H7 (cell line): Measurements from ENCODE around the gene THUMPD1. TPM values are rescaled to one million over a fixed set of nuclear protein-coding genes. Genes with fewer than 3 reads are reported as not detected.
"Not testable (repeated sequence)": the region's sequence is repeated elsewhere in the genome, so short reads cannot be mapped to it uniquely, and the experiment has no call there.

Source experiments
- DNase-seq: peaks from one replicate; pipeline ENCODE4 v3.0.0; 2012
- H3K27me3 ChIP-seq: 2 replicates; pipeline ENCODE4 v1.6.0; 2011; ENCODE audit warnings: mild to moderate bottlenecking, low read length; ENCODE audit not compliant: control insufficient read depth, insufficient read depth
- H3K36me3 ChIP-seq: replicated peaks from 2 replicates; pipeline ENCODE4 v1.5.1; 2011; ENCODE audit warnings: low read length; ENCODE audit not compliant: control insufficient read depth, insufficient read depth
- H3K4me3 ChIP-seq: 2 replicates; pipeline ENCODE4 v1.5.1; 2011; ENCODE audit warnings: low read depth, mild to moderate bottlenecking, control low read depth, low read length, moderate library complexity; ENCODE audit not compliant: insufficient read depth
- total RNA-seq: library from RNA; depleted of rRNA; stranded (reverse); fragments of >200 nt; shearing (Covaris generic); gene quantifications from 2 replicates; pipeline ENCODE4 v1.2.3, GENCODE V29; 2014

Gene THUMPD1
- total RNA-seq, 1 experiment from 2014 or later = 62.0 TPM

DNA sequence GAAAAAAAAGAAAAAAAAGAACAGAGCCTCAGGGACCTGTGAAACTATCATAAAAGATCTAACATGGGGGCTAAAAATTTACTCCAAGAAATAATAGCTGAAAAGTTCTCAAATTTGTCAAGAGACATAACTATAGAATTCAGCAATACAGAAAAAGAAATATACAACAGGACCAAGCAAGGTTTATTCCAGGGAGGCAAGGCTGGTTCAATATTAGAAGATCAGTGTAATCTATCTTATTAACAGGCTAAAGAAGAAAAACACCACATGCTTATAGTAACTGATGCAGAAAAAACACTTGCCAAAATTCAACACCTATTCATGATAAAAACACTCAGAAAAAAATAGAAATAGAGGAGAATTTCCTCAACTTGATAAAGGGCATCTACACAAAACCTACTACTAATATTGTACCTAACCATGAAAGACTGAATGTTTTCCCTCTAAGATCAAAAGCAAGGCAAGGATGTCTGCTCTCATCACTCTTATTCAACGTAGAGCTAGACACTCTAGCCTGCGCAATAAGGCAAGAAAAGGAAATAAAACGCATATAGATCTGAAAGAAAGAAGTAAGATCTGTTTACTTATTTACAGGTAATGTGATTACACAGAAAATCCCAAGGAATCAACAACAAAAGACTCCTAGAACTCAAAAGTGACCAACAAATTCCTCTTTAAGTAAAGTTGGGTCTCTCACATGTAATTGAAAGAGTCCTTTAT is 20.9 kb upstream of the THUMPD1 start:
- Histone ChIP-seq H3K4me3 (no peak overlapping the region), H3K27me3 (no peaks in the 10 kb centered on the region), H3K36me3 (no peaks in the 10 kb centered on the region)
- no peak for DNase-seq

DNA sequence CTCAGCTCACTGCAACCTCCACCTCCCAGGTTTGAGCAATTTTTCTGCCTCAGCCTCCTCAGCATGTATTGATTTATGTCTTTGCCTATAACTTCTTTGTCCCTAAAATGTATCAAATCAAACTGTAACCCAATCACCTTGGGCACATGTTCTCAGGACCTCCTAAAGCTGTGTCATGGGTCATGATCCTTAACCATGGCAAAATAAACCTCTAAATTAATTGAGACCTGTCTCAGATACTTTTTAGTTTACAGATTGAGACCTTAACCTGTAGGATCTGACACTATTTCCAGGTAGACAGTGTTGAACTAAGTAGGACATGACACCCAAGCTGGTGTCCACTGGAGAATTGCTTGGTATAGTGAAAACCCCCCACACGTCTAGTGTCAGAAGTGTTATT is 19.6 kb upstream of the THUMPD1 start:
- Histone ChIP-seq H3K27me3 (no peaks in the 10 kb centered on the region), H3K4me3 (no peak overlapping the region), H3K36me3 (no peaks in the 10 kb centered on the region)
- no peak for DNase-seq

DNA sequence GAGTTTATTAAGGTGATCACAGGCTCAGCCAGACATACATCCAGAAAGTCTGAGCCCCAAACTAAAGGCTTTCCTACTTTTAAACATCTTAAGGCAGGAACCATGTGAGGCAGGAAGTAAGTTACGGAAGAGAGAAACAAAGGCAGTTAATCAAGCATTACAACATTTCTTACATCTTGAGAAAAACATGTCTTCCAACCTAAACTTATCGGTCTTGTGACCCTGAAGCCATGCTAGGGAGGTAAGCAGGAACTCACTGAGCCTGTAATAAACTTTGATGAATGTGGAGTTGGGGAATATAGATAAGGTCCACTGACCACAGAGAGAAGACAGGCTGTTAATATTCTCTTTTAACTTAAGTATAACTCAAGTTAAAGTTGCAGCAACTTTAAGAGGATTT is 18.7 kb upstream of the THUMPD1 start:
- Histone ChIP-seq H3K27me3 (no peaks in the 10 kb centered on the region), H3K4me3 (no peak overlapping the region), H3K36me3 (no peaks in the 10 kb centered on the region)
- no peak for DNase-seq

DNA sequence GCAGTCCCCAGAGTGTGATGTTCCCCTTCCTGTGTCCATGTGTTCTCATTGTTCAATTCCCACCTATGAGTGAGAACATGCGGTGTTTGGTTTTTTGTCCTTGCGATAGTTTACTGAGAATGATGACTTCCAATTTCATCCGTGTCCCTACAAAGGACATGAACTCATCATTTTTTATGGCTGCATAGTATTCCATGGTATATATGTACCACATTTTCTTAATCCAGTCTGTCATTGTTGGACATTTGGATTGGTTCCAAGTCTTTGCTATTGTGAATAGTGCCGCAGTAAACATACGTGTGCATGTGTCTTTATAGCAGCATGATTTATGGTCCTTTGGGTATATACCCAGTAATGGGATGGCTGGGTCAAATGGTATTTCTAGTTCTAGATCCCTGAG is 14.2 kb upstream of the THUMPD1 start:
- not testable (repeated sequence) for H3K4me3 ChIP-seq, H3K36me3 ChIP-seq, H3K27me3 ChIP-seq, DNase-seq

DNA sequence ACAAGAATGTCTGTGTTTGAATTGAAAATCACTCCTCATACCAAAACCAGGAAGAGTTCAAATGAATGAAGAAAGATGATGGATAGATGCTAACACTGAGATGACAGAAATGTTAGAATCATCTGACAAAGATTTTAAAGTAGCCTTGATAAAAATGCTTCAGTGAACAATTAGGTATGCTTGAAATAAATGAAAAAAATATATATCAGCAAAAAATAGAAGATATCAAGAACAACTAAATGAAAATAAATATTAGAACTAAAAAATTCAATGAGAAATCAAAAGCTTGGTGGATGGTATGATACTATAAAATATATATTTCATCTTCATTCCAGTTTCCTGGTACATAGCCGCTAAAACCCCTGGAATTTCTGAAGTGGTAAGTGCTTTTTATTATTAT is 13.6 kb upstream of the THUMPD1 start:
- no peaks in the 10 kb centered on the region for H3K36me3 ChIP-seq
- H3K4me3 ChIP-seq = no peak overlapping the region
- DNase-seq = no peak

DNA sequence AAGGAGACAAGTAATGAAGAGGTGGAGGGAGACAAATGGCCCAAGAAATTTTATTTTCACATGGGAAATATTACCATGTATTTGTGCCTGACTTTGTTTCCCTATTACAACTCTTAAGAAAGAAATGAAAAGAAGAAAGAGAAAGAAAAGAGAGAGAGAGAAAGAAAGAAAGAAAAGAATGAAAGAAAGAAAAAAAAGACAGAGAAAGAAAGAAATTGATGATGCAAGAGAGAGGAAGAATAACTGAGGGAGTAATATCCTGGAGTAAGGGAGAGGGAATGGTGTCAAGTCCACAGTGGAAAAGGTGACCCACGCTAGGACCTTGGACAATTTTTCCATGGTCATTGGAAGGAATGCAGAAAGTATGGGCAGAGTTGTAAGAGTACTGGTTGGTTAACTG is 12.1 kb upstream of the THUMPD1 start:
- DNase-seq = no peak
- Histone ChIP-seq H3K27me3 (no peaks in the 10 kb centered on the region), H3K4me3 (no peak overlapping the region), H3K36me3 (no peaks in the 10 kb centered on the region)

More for the DNA sequence above, 13.6 kb upstream of the THUMPD1 start:
- no peaks in the 10 kb centered on the region for H3K27me3 ChIP-seq

DNA sequence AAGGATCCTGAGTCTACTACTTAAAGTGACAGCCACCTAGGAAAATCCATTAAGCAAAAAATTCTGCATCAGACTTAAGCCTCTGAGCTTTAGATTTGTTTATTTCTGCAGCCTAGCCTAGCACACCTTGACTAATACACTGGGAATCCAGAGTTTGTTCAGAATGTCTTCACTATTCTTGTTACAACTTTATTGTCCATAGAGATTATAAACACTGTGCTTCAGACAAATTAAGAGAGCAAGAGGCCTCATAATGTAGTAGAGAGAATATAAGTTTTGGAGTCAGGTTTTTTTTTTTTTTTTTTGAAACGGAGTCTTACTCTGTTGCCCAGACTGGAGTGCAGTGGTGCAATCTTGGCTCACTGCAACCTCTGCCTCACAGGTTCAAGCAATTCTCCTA is 8.9 kb upstream of the THUMPD1 start:
- Histone ChIP-seq H3K27me3 (no peaks in the 10 kb centered on the region), H3K36me3 (no peaks in the 10 kb centered on the region), H3K4me3 (no peak overlapping the region)
- DNase-seq = no peak

DNA sequence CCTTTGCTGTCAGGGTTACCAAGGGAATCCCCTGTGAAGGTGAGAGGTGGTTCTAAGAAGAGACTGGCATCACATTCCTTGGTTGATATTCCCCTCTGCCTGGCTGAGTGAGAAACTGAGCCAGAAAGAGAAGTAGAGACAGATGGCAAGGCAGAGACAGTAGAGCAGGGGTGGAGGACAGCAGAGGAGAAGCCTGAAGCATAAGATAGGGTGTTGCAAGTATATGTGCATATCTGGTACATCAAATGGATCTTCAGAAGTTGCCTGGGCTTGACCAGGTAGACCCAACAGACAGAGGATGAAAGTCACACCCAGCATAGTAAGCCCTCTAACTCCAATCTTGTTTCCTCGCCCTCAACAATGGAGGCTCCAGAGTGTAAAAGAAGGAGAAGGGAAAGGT is 7.9 kb upstream of the THUMPD1 start:
- H3K4me3 ChIP-seq = no peak overlapping the region
- no peaks in the 10 kb centered on the region for H3K36me3 ChIP-seq
- DNase-seq = no peak
- H3K27me3 ChIP-seq = no peaks in the 10 kb centered on the region

DNA sequence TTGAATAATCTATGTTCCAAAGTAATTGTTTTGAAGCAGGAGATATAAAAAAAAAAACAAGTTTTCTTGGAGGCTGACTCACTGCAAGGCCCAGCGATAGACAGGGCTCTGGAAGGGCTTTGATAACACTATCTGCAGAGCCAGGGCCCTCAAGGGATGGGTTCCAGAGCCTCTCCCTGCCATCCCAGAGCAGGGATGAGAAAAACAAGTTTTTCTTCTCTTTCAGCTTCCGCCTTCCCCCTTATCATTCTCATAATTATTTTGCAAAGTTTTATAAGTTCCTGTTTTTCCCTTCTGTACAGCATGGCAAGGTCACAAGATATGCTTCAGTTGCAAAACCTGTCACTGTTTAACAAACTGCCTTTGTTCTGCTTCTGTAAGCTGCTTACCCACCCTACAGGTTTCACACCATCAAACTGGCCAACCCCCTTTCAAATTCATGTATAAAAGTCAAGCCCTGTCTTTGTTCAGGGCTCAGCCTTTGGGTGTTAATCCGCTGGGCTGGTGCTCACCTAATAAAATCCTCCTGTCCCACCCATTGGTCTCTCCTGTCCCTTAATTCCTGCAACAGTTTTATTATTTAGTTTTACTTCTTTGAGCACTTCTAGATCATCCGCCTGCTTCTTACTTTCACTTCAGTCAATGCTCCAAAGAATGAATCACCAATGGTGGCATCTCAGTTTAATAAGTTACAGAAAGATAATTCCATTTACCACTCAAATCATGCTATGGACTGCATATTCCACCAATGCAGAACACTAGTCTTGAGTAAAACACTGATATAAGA is 5.6 kb upstream of the THUMPD1 start:
- Histone ChIP-seq H3K36me3 (no peaks in the 10 kb centered on the region), H3K4me3 (no peak overlapping the region), H3K27me3 (no peaks in the 10 kb centered on the region)
- DNase-seq = no peak

DNA sequence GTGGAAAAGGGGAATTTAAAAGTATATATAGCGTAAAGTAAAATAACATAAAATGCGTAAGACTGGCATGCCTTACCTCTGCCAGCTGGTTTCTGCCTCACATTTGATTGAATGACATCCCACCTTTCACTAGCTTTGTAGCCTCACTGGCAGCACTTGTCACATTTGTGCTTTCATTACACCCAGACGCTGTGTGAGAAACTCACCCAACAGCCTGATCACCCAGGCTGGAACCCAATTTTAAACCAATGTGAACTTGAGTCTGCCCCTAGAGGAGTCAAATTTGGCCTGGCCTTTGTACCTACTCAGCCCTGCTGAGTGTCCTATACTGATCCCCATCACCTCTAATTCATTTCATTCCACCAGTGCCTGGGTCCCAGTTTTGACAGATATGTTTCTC is 4.8 kb upstream of the THUMPD1 start:
- Histone ChIP-seq H3K27me3 (no peaks in the 10 kb centered on the region), H3K36me3 (no peaks in the 10 kb centered on the region), H3K4me3 (no peak overlapping the region)
- DNase-seq = no peak

DNA sequence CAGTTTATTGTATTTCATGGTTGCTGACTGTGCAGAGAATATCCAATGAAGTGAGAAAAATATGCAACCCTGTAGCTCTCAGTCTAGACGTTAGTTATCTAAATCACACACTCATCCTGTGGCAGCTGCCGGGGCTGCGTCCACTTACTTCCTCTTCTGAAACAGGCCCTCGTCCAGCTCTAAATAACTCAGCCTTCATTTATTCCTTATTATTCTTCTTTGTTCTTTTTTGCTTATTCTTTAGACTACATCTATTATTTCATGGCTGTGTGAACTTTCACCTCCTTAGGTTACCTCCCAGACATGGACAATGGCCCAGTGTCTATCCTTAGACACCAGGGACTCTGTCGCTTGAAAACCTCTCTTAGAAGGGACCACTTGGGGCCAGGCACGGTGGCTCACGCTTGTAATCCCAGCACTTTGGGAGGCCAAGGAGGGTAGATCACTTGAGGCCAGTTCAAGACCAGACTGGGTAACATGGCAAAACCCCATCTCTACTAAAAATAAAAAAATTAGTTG is 3.4 kb upstream of the THUMPD1 start:
- DNase-seq = no peak
- no peaks in the 10 kb centered on the region for H3K27me3 ChIP-seq
- H3K36me3 ChIP-seq = no peaks in the 10 kb centered on the region
- H3K4me3 ChIP-seq = no peak overlapping the region

DNA sequence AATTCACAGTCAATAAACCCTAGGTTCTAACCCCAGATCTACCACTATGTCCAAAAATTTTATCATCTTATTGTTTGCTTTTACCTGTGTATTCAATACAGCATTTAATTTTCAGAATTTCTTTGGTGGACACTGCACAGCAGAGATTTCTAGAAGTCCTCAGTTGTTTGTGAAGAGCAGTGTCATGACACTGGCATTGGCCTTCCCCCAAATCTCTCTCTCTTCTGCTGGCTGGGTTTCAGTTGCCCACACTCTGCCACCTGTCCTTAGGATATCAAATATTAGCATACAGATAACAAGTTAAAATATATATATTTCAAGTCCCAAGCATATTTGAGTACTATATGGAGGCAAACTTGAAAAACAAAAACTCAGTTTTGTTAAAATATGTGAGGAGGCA is 2.0 kb upstream of the THUMPD1 start:
- H3K36me3 ChIP-seq = peaks cover 4% of the 10 kb centered on the region
- no peak overlapping the region for H3K4me3 ChIP-seq
- H3K27me3 ChIP-seq = no peaks in the 10 kb centered on the region
- DNase-seq = no peak

DNA sequence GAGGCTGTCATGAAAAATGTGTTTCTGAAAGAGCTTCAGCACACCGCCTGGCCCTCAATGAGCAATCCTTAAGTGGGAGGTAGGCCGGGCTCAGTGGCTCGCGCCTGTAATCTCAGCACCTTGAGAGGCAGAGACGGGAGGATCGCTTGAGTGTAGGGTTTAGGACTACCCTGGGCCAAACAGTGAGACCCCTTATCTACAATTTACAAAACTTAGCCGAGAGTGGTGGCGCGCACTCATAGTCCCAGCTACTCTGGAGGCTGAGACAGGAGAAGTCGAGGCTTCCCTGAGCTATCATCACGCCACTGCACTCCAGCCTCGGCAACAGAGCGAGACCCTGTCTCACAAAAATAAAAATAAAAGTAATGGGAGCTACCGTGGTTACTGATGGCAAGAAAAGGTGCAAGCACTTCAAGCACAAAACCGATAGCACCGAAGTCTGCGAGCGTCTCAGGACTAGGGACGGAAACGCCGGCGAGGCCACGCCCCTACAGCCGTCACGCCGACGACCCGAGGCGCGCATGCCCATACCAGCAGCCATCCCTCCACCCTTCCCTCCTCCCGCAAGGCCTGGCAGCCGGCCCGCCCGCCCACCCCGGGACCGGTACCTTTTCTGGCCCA is 607 bp downstream of the THUMPD1 start:
- peak; percentile 93 for DNase-seq
- H3K36me3 ChIP-seq = peaks cover 18% of the 10 kb centered on the region
- peak overlapping the region; percentile 100 for H3K4me3 ChIP-seq
- no peaks in the 10 kb centered on the region for H3K27me3 ChIP-seq

DNA sequence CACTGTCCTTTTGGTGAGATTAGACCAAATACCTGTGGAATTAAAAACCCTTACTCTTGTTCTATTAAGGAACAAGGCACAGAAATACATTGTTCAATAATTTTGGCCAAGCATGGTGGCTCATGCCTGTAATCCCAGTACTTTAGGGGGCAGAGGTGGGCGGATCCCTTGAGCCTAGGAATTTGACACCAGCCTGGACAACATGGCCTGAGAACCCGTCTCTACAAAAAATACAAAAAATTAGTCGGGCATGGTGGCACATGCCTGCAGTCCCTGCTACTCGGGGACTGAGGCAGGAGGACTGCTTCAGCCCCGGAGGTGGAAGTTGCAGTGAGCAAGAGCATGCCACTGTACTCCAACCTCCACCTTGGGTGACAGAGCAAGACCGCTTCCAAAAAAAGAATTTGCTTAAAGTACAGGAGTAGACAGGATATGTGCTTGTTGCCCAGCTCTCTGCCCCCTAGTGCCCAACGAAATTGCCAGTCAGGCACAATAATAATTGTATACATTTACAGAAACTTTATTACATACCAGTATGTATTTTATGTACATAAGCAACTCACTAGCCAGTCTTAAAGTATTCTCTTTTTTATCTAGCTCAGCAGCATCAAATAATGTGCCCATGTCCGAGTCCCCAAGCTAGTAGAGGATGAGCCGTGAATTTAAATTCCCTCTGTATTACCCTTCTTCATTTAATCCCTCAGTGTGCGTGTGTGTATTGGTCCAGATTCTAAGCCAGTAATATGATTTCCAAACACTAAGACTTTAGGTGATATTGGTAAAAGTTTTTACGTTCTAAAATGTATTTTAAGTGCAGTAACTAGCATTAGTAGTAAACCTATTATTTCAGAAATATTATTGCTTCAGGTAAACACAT is 1.4 kb downstream of the THUMPD1 start:
- no peak for DNase-seq

More for the DNA sequence above, 1.4 kb downstream of the THUMPD1 start:
- H3K27me3 ChIP-seq = no peaks in the 10 kb centered on the region
- H3K4me3 ChIP-seq = peak overlapping the region; percentile 100
- H3K36me3 ChIP-seq = peaks cover 20% of the 10 kb centered on the region
